H9 (cell line): Measurements from ENCODE around the gene FIGNL2. TPM values are rescaled to one million over a fixed set of nuclear protein-coding genes. Genes with fewer than 3 reads are reported as not detected.

Experiments
- DNase-seq: peaks from one replicate; pipeline ENCODE4 v3.0.0-alpha.2; 2017
- H2AFZ ChIP-seq: one replicate; pipeline ENCODE4 v1.6.1; 2013; ENCODE audit warnings: mild to moderate bottlenecking, low read length, control low read depth, moderate library complexity
- H2AK5ac ChIP-seq: 2 replicates; pipeline ENCODE4 v1.6.1; 2013; ENCODE audit warnings: low read length, control low read depth, mixed read lengths; ENCODE audit not compliant: insufficient read length
- H2BK120ac ChIP-seq: one replicate; pipeline ENCODE4 v1.6.1; 2013; ENCODE audit warnings: low read depth, mild to moderate bottlenecking, low read length, control low read depth, inconsistent platforms; ENCODE audit not compliant: poor library complexity, severe bottlenecking
- H2BK12ac ChIP-seq: 2 replicates; pipeline ENCODE4 v1.6.1; 2013; ENCODE audit warnings: low read length, control low read depth, mixed read lengths, low read depth; ENCODE audit not compliant: insufficient read length
- H2BK15ac ChIP-seq: 2 replicates; pipeline ENCODE4 v1.6.1; 2013; ENCODE audit warnings: low read depth, low read length, control low read depth
- H2BK20ac ChIP-seq: one replicate; pipeline ENCODE4 v1.6.1; 2013; ENCODE audit warnings: low read depth, mild to moderate bottlenecking, low read length, control low read depth, inconsistent platforms; ENCODE audit not compliant: poor library complexity, severe bottlenecking
- H2BK5ac ChIP-seq: 2 replicates; pipeline ENCODE4 v1.6.1; 2013; ENCODE audit warnings: low read length, control low read depth, mixed read lengths; ENCODE audit not compliant: insufficient read length
- H3K14ac ChIP-seq: 2 replicates; pipeline ENCODE4 v1.6.1; 2013; ENCODE audit warnings: low read length, control low read depth; ENCODE audit not compliant: insufficient read depth
- H3K18ac ChIP-seq: 2 replicates; pipeline ENCODE4 v1.6.1; 2013; ENCODE audit warnings: low read depth, mild to moderate bottlenecking, mixed read lengths, low read length, control low read depth; ENCODE audit not compliant: insufficient read length
- H3K23ac ChIP-seq: 2 replicates; pipeline ENCODE4 v1.6.1; 2013; ENCODE audit warnings: low read length, control low read depth, mixed read lengths, low read depth; ENCODE audit not compliant: insufficient read length
- H3K23me2 ChIP-seq: 2 replicates; pipeline ENCODE4 v1.6.1; 2013; ENCODE audit warnings: low read depth, mild to moderate bottlenecking, mixed read lengths, low read length, control low read depth; ENCODE audit not compliant: insufficient read length, poor library complexity, severe bottlenecking
- H3K27ac ChIP-seq: 2 replicates; pipeline ENCODE4 v1.5.1; 2013; ENCODE audit warnings: low read length, control low read depth, mixed read lengths, low read depth; ENCODE audit not compliant: insufficient read length
- H3K27me3 ChIP-seq: 2 replicates; pipeline ENCODE4 v1.6.1; 2013; ENCODE audit warnings: low read length, control low read depth, inconsistent platforms; ENCODE audit not compliant: insufficient read depth
- H3K4ac ChIP-seq: 2 replicates; pipeline ENCODE4 v1.6.1; 2013; ENCODE audit warnings: low read depth, mild to moderate bottlenecking, control low read depth, inconsistent platforms, low read length, moderate library complexity
- H3K4me1 ChIP-seq: 2 replicates; pipeline ENCODE4 v1.6.1; 2013; ENCODE audit warnings: low read length, control low read depth, inconsistent platforms; ENCODE audit not compliant: insufficient read depth
- H3K4me2 ChIP-seq: 2 replicates; pipeline ENCODE4 v1.6.1; 2013; ENCODE audit warnings: low read length, control low read depth, mixed read lengths; ENCODE audit not compliant: insufficient read length, insufficient read depth
- H3K56ac ChIP-seq: 2 replicates; pipeline ENCODE4 v1.6.1; 2013; ENCODE audit warnings: low read depth, mild to moderate bottlenecking, mixed read lengths, low read length, control low read depth; ENCODE audit not compliant: insufficient read length
- H3K79me1 ChIP-seq: 2 replicates; pipeline ENCODE4 v1.6.1; 2013; ENCODE audit warnings: low read depth, mild to moderate bottlenecking, moderate library complexity, low read length, control low read depth, inconsistent platforms; ENCODE audit not compliant: insufficient read depth, poor library complexity, severe bottlenecking
- H3K79me2 ChIP-seq: 2 replicates; pipeline ENCODE4 v1.6.1; 2013; ENCODE audit warnings: low read length, control low read depth, inconsistent platforms; ENCODE audit not compliant: insufficient read depth
- H3K9ac ChIP-seq: 2 replicates; pipeline ENCODE4 v1.6.1; 2013; ENCODE audit warnings: low read length, control low read depth, mixed read lengths; ENCODE audit not compliant: insufficient read length; ENCODE audit errors: extremely low read depth
- H3K9me3 ChIP-seq: one replicate; pipeline ENCODE4 v1.6.1; 2013; ENCODE audit warnings: low read depth, low read length, inconsistent platforms; ENCODE audit not compliant: control insufficient read depth
- H3T11ph ChIP-seq: one replicate; pipeline ENCODE4 v1.6.1; 2013; ENCODE audit warnings: mild to moderate bottlenecking, low read length, control low read depth, inconsistent platforms
- H4K20me1 ChIP-seq: one replicate; pipeline ENCODE4 v1.6.1; 2013; ENCODE audit not compliant: control insufficient read depth, insufficient read length, insufficient read depth
- H4K5ac ChIP-seq: 2 replicates; pipeline ENCODE4 v1.6.1; 2013; ENCODE audit warnings: low read depth, mild to moderate bottlenecking, mixed read lengths, low read length, control low read depth; ENCODE audit not compliant: insufficient read length
- H4K8ac ChIP-seq: replicated peaks from 2 replicates; pipeline ENCODE4 v1.6.1; 2013; ENCODE audit warnings: low read length, control low read depth, mixed read lengths, low read depth; ENCODE audit not compliant: insufficient read length
- H4K91ac ChIP-seq: 2 replicates; pipeline ENCODE4 v1.6.1; 2013; ENCODE audit warnings: low read depth, mild to moderate bottlenecking, moderate library complexity, mixed read lengths, low read length, control low read depth; ENCODE audit not compliant: insufficient read length
- H3K27ac Mint-ChIP-seq, 3 experiments: 2 replicates in 2 of 3; 3 replicates in 1 of 3; pipeline ENCODE4 v1.8.0; 2020 to 2021; ENCODE audit warnings: mixed read lengths in 3 of 3, mild to moderate bottlenecking in 1 of 3, moderate library complexity in 1 of 3
- H3K27me3 Mint-ChIP-seq: 2 replicates; pipeline ENCODE4 v1.8.0; 2021; ENCODE audit warnings: low read depth, mild to moderate bottlenecking, moderate library complexity, mixed read lengths
- H3K36me3 Mint-ChIP-seq, 3 experiments: 2 replicates in 2 of 3; 3 replicates in 1 of 3; pipeline ENCODE4 v1.8.0; 2020 to 2021; ENCODE audit warnings: low read depth in 3 of 3, mixed read lengths in 3 of 3; ENCODE audit not compliant: insufficient read depth in 1 of 3
- H3K4me1 Mint-ChIP-seq, 2 experiments: 2 replicates each; pipeline ENCODE4 v1.8.0; 2020; ENCODE audit warnings: mixed read lengths in 2 of 2
- H3K4me3 Mint-ChIP-seq, 2 experiments: 2 replicates in 1 of 2; 3 replicates in 1 of 2; pipeline ENCODE4 v1.8.0; 2020 to 2021; ENCODE audit warnings: mild to moderate bottlenecking in 2 of 2, mixed read lengths in 2 of 2, moderate library complexity in 1 of 2
- H3K9me3 Mint-ChIP-seq, 2 experiments: 2 replicates in 1 of 2; 3 replicates in 1 of 2; pipeline ENCODE4 v1.8.0; 2020; ENCODE audit warnings: mild to moderate bottlenecking in 2 of 2, mixed read lengths in 2 of 2, moderate library complexity in 1 of 2
- CTCF ChIP-seq: fragments of 200-600 bp; sonication (generic); conservative IDR thresholded peaks from 3 replicates; pipeline ENCODE4 v1.8.0; 2021; ENCODE audit warnings: antibody characterized with exemption, mild to moderate bottlenecking
- WGBS: extraction: QIAGEN DNeasy Blood & Tissue Kit; methylation state at CpG from one replicate; pipeline ENCODE4 v1.1.7; 2013; ENCODE audit warnings: missing lambda C conversion rate, low lambda C conversion rate, mixed read lengths; ENCODE audit not compliant: insufficient read length; ENCODE audit errors: extremely low coverage; 5-methylcytosine and 5-hydroxymethylcytosine counted together
- total RNA-seq: library from RNA; stranded (reverse); gene quantifications from 2 replicates; pipeline ENCODE4 v1.2.1, GENCODE V29; 2021

Gene FIGNL2
- total RNA-seq, 1 experiment from 2014 or later = 19.7 TPM

GRCh38 chr12:51845482-51845881 is 3.0 kb downstream of the FIGNL2 start:
- TF ChIP-seq CTCF = no peak
- H2AK5ac ChIP-seq = no peak overlapping the region
- H3K27ac ChIP-seq = no peak overlapping the region
- H4K5ac ChIP-seq = no peak overlapping the region
- DNase-seq = no peak
- Mint-ChIP-seq H3K4me3 (peak overlapping the region in 1 of 2 experiments; percentile 9; a peak in 1 of 5 replicates), H3K9me3 (no peaks in the 10 kb centered on the region), H3K36me3 (peaks cover 0 to 14% (median 9%) of the 10 kb centered on the region in 3 experiments; a peak in 4 of 7 replicates), H3K27me3 (peaks cover 47% of the 10 kb centered on the region), H3K4me1 (peaks cover 40 to 60% of the 10 kb centered on the region in 2 experiments), H3K27ac (no peak overlapping the region)
- H3K9ac ChIP-seq = no peak overlapping the region
- no peaks in the 10 kb centered on the region for H4K20me1 ChIP-seq
- no peak overlapping the region for H4K91ac ChIP-seq
- no peak overlapping the region for H3K18ac ChIP-seq
- no peak overlapping the region for H2BK5ac ChIP-seq
- H3K23me2 ChIP-seq = peaks cover 20% of the 10 kb centered on the region
- no peak overlapping the region for H3K23ac ChIP-seq
- no peaks in the 10 kb centered on the region for H3K79me2 ChIP-seq
- H4K8ac ChIP-seq = no peak overlapping the region
- H3K4me2 ChIP-seq = no peak overlapping the region
- no peak overlapping the region for H3T11ph ChIP-seq
- no peaks in the 10 kb centered on the region for H3K79me1 ChIP-seq
- no peak overlapping the region for H3K56ac ChIP-seq
- no peak overlapping the region for H2BK120ac ChIP-seq
- H3K9me3 ChIP-seq = no peaks in the 10 kb centered on the region
- H3K14ac ChIP-seq = no peak overlapping the region
- no peak overlapping the region for H2BK20ac ChIP-seq
- H3K27me3 ChIP-seq = peaks cover 9% of the 10 kb centered on the region; the same call in 1 of the 2 replicates
- no peak overlapping the region for H2AFZ ChIP-seq
- H2BK15ac ChIP-seq = no peak overlapping the region
- H3K4ac ChIP-seq = no peak overlapping the region
- no peaks in the 10 kb centered on the region; the same call in 1 of the 2 replicates for H3K4me1 ChIP-seq
- H2BK12ac ChIP-seq = no peak overlapping the region
- WGBS = no CpG with 5 or more reads among the region's 7 CpGs
